Ascending aorta (tissue), 2 donors: Measurements from ENCODE around the gene PDE3A. TPM values are rescaled to one million over a fixed set of nuclear protein-coding genes. Genes with fewer than 3 reads are reported as not detected.

Experiments
- DNase-seq, 2 donors: peaks; one replicate each; pipeline ENCODE4 v3.0.0-alpha.2; 2019; ENCODE audit warnings: low spot score in 2 of 2
- H3K27ac ChIP-seq, 2 donors: fragments of 200-600 bp; sonication (generic); one replicate each; pipeline ENCODE4 v1.5.1; 2016 to 2017; ENCODE audit warnings: mild to moderate bottlenecking in 1 of 2
- H3K27me3 ChIP-seq: fragments of 200-600 bp; sonication (generic); one replicate; pipeline ENCODE4 v1.5.1; 2017
- H3K36me3 ChIP-seq, 2 donors: fragments of 200-600 bp; sonication (generic); one replicate each; pipeline ENCODE4 v1.5.1; 2016
- H3K4me1 ChIP-seq, 2 donors: fragments of 200-600 bp; sonication (generic); one replicate each; pipeline ENCODE4 v1.5.1; 2016 to 2017; ENCODE audit warnings: mild to moderate bottlenecking in 1 of 2
- H3K4me3 ChIP-seq, 2 donors: fragments of 200-600 bp; sonication (generic); one replicate each; pipeline ENCODE4 v1.5.1; 2016 to 2017; ENCODE audit warnings: mild to moderate bottlenecking in 1 of 2
- H3K9me3 ChIP-seq, 2 donors: fragments of 200-600 bp; sonication (generic); one replicate each; pipeline ENCODE4 v1.5.1; 2016
- intact Hi-C: fragments of 100-400 bp; cut with DNase I; formaldehyde crosslinking; loops from one replicate; pipeline ENCODE4 v1.15.1; 2023
- total RNA-seq: library from RNA; depleted of rRNA; stranded (reverse); fragments of >200 nt; gene quantifications from one replicate; pipeline ENCODE4 v1.1.0, GENCODE V29; 2016
- TF ChIP-seq, protein P1 (sequence below), 3 experiments: fragments of 200-600 bp in 2 of 3; fragments of 450-650 bp in 1 of 3; sonication (generic) in 2 of 3; IDR thresholded peaks; one replicate each; pipeline ENCODE4 v1.5.1; 2016 to 2019; ENCODE audit warnings: antibody characterized with exemption in 3 of 3, mild to moderate bottlenecking in 1 of 3, moderate library complexity in 1 of 3

The PDE3A gene
- total RNA-seq, 1 donor from 2014 or later = 33.7 TPM

DNA sequence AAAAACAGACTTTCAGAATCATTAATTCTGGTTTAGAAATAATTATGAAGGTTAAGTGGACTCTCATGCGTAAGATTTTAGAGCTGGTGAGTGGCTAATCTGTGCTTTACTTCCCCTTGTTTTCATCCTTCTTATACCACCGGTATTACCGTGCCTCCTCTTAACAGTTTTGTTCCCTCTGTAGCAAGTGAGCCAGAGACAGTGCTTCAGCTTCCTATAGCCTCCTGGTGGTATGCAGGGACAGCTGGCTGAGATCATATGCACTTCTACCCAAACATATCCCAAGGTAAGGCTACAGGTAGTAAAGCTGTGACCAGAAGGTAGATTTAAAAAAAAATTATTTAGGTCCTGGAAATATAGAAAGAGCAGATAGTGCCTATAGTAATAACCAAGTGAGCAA, 55.2 kb downstream of the PDE3A start:
- intact Hi-C loops = no loop called here
- no peak overlapping the region for H3K27ac ChIP-seq
- H3K4me3 ChIP-seq = no peak overlapping the region
- H3K27me3 ChIP-seq = no peaks in the 10 kb centered on the region
- H3K9me3 ChIP-seq = no peaks in the 10 kb centered on the region
- H3K36me3 ChIP-seq = no peaks in the 10 kb centered on the region
- peaks cover 5 to 31% of the 10 kb centered on the region in 2 donors for H3K4me1 ChIP-seq
- TF ChIP-seq, protein P1, sequence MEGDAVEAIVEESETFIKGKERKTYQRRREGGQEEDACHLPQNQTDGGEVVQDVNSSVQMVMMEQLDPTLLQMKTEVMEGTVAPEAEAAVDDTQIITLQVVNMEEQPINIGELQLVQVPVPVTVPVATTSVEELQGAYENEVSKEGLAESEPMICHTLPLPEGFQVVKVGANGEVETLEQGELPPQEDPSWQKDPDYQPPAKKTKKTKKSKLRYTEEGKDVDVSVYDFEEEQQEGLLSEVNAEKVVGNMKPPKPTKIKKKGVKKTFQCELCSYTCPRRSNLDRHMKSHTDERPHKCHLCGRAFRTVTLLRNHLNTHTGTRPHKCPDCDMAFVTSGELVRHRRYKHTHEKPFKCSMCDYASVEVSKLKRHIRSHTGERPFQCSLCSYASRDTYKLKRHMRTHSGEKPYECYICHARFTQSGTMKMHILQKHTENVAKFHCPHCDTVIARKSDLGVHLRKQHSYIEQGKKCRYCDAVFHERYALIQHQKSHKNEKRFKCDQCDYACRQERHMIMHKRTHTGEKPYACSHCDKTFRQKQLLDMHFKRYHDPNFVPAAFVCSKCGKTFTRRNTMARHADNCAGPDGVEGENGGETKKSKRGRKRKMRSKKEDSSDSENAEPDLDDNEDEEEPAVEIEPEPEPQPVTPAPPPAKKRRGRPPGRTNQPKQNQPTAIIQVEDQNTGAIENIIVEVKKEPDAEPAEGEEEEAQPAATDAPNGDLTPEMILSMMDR (IDR thresholded peaks at IDR 0.05) = no peak
- DNase-seq = no peak

DNA sequence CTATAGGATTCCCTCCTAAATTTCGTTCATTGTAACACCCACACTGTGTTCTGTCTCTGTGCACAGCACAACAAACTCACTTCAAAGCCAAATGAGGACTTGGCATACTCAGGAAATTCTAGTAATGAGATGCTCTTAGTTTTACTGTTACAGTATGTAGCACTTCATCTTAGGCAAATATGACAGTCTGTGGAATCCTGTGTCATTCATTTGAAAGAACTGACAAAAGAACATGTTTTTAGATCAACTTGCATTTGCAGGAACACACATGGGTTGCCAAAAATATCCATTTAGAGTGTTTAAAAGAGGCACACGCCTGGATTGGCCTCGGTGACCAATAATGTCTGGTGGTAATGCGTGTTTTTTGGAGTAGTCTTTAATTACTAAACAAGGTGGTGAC, 56.5 kb downstream of the PDE3A start:
- H3K9me3 ChIP-seq = no peaks in the 10 kb centered on the region
- peaks cover 5 to 34% of the 10 kb centered on the region in 2 donors for H3K4me1 ChIP-seq
- TF ChIP-seq, protein P1 (IDR thresholded peaks at IDR 0.05) = no peak
- no peak overlapping the region for H3K27ac ChIP-seq
- no peaks in the 10 kb centered on the region for H3K27me3 ChIP-seq
- H3K36me3 ChIP-seq = no peaks in the 10 kb centered on the region
- DNase-seq = no peak
- intact Hi-C loops = no loop called here
- H3K4me3 ChIP-seq = no peak overlapping the region

DNA sequence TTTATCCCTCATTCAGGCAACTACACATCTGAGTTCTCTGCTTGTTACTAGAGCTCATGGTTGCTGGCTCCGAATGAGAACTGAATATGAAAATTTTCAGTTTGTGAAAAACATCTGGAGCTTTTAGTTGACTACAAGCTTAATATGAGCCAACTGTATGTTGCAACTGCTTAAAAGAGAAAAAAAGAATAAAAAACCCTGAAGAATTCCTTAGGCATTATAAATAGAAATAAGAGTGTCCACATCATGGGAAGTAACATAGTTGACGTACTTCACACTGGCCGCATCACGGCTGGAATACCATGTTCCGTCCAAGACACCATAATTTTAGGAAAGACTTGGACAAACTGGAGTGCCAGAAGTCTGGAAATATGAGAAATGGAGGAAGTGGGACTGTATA, 57.9 kb downstream of the PDE3A start:
- intact Hi-C loops = no loop called here
- peak in 1 of 2 donors; percentile 77 for DNase-seq
- Histone ChIP-seq H3K9me3 (no peaks in the 10 kb centered on the region), H3K27ac (peak overlapping the region; percentile 22 to 56), H3K27me3 (no peaks in the 10 kb centered on the region), H3K4me1 (peaks cover 5 to 33% of the 10 kb centered on the region in 2 donors), H3K4me3 (peak overlapping the region in 1 of 2 donors; percentile 5), H3K36me3 (no peaks in the 10 kb centered on the region)
- TF ChIP-seq, protein P1 (IDR thresholded peaks at IDR 0.05) = no peak

- DNase-seq = no peak
- Histone ChIP-seq H3K27me3 (no peaks in the 10 kb centered on the region), H3K36me3 (no peaks in the 10 kb centered on the region), H3K4me1 (peaks cover 5 to 36% of the 10 kb centered on the region in 2 donors), H3K9me3 (no peaks in the 10 kb centered on the region), H3K27ac (peak overlapping the region; percentile 56 to 63), H3K4me3 (no peak overlapping the region)
- TF ChIP-seq, protein P1 (IDR thresholded peaks at IDR 0.05) = no peak
- intact Hi-C loops = no loop called here
These were observed 58.6 kb downstream of the PDE3A start for GRCh38 chr12:20426957-20427356.

DNA sequence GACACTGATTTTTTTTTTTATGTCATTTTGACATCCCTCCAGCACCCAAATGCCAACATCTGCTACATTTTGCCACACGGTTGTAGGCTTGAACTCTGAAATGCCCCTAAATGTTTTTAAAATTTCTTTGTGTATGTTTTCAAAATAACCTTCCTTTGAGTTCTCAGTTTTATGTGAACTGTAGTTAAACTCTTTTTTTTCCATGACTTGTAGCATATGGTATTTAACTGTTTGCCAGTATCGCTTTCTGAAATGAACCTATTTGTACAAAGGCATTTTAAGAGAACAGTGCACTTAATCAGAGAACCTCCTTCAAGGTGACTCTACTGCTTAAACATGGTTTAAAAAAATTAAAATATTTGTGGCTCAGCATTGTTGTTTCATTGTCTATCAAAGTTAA, 61.5 kb downstream of the PDE3A start:
- no peaks in the 10 kb centered on the region for H3K9me3 ChIP-seq
- intact Hi-C loops = loop anchor here (10.0 kb wide), 1 partner anchor 45 kb away; no protein-coding TSS in a partner anchor
- H3K27ac ChIP-seq = peak overlapping the region in 1 of 2 donors; percentile 20
- DNase-seq = no peak
- H3K4me3 ChIP-seq = peak overlapping the region in 1 of 2 donors; percentile 3
- no peaks in the 10 kb centered on the region for H3K27me3 ChIP-seq
- H3K4me1 ChIP-seq = peaks cover 4 to 33% of the 10 kb centered on the region in 2 donors
- H3K36me3 ChIP-seq = no peaks in the 10 kb centered on the region
- TF ChIP-seq, protein P1 (IDR thresholded peaks at IDR 0.05) = no peak

DNA sequence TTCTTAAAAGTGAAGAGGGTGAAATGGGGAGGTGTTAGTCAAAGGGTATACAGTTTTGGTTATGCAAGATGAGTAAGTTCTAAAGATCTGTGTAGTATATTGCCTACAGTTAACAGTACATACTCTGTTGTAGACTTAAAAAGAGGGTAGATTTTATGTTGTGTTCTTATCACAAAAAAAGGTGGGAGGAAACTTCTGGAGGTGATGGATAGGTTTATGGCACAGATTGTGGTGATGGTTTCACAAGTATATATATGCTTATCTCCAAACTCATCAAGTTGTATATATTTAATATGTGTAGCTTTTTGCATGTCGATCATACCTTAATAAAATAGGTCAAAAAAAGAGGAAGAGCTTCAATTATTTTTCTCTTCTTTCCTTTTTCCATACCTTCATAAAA, 64.0 kb downstream of the PDE3A start:
- intact Hi-C loops = loop anchor here (10.0 kb wide), 1 partner anchor 47 kb away; no protein-coding TSS in a partner anchor
- no peaks in the 10 kb centered on the region for H3K9me3 ChIP-seq
- no peak overlapping the region for H3K27ac ChIP-seq
- no peaks in the 10 kb centered on the region for H3K36me3 ChIP-seq
- peaks cover 0 to 37% of the 10 kb centered on the region in 2 donors for H3K4me1 ChIP-seq
- H3K4me3 ChIP-seq = no peak overlapping the region
- no peaks in the 10 kb centered on the region for H3K27me3 ChIP-seq
- DNase-seq = no peak
- TF ChIP-seq, protein P1 (IDR thresholded peaks at IDR 0.05) = no peak
